Dendritic cell treated with granulocyte-macrophage colony-stimulating factor and Interleukin-4, amounts not matched to agents 40 ng/mL and 50 ng/mL, for 4 days (primary cell): ENCODE data around the gene SHISA8.

Source experiments
- H3K27ac Mint-ChIP-seq: one replicate; pipeline ENCODE4 v1.8.0; 2022; ENCODE audit warnings: mild to moderate bottlenecking, mixed read lengths
- H3K27me3 Mint-ChIP-seq: one replicate; pipeline ENCODE4 v1.8.0; 2022; ENCODE audit warnings: mild to moderate bottlenecking, mixed read lengths
- H3K36me3 Mint-ChIP-seq: one replicate; pipeline ENCODE4 v1.8.0; 2022; ENCODE audit warnings: low read depth, mixed read lengths
- H3K4me1 Mint-ChIP-seq: one replicate; pipeline ENCODE4 v1.8.0; 2022; ENCODE audit warnings: low read depth, mixed read lengths
- H3K4me3 Mint-ChIP-seq: one replicate; pipeline ENCODE4 v1.8.0; 2022; ENCODE audit warnings: mild to moderate bottlenecking, moderate library complexity, mixed read lengths
- H3K9me3 Mint-ChIP-seq: one replicate; pipeline ENCODE4 v1.8.0; 2022; ENCODE audit warnings: mixed read lengths
- intact Hi-C: fragments of 100-400 bp; cut with micrococcal nuclease; formaldehyde crosslinking; loops from one replicate; pipeline ENCODE4 v1.15.0; 2022

The SHISA8 gene

DNA sequence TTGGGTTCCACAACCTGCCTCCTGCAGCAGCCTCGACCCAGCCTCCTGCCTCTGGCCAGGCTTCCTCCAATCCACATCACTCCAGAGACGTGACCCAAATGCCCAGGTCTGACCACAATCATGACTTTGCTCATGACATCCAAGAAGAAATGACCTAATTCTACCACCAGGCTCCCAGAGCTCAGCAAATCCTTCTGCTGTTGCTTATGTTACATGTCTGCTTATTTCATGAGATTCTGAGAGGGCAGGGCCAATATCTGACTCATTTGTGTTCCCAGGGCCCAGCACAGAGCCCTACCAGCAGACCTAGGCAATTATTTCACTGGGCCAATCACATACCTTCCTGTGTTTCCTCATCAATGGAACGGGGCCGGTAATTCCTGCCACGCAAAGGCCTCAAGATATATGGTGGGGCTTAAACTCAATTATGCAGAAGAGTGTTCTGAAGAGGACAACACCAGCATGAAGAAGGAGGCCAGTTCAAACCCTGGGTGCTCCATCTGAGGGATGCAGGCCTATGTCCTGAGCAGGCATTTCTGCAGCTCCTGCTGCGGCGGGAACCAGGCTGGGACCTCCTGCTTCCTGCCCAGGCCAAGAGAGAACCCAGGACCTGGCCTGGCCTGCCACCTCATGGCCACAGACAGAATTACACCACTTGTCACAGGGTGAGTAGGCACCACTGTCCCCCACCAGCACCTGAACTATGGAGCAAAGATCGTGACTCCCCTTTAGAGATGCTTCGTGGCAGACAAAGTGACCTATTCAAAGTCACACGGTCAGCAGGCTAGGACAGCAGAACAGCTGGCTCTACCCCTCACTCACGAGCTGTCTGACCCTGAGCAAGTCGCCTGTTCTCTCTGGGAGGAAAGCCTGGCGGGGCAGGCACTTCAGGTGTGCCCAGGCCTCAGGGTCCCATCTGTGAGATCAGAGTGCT lies 26.2 kb upstream of the SHISA8 start:
- Mint-ChIP-seq H3K4me3 (no peak overlapping the region), H3K36me3 (no peaks in the 10 kb centered on the region), H3K27ac (no peak overlapping the region), H3K27me3 (peaks cover 5% of the 10 kb centered on the region), H3K4me1 (peaks cover 32% of the 10 kb centered on the region), H3K9me3 (no peaks in the 10 kb centered on the region)
- intact Hi-C loops: loop anchor here (1.0 to 2.0 kb wide), 4 partner anchors 108 to 244 kb away; partner anchors contain the start of gene SREBF2

DNA sequence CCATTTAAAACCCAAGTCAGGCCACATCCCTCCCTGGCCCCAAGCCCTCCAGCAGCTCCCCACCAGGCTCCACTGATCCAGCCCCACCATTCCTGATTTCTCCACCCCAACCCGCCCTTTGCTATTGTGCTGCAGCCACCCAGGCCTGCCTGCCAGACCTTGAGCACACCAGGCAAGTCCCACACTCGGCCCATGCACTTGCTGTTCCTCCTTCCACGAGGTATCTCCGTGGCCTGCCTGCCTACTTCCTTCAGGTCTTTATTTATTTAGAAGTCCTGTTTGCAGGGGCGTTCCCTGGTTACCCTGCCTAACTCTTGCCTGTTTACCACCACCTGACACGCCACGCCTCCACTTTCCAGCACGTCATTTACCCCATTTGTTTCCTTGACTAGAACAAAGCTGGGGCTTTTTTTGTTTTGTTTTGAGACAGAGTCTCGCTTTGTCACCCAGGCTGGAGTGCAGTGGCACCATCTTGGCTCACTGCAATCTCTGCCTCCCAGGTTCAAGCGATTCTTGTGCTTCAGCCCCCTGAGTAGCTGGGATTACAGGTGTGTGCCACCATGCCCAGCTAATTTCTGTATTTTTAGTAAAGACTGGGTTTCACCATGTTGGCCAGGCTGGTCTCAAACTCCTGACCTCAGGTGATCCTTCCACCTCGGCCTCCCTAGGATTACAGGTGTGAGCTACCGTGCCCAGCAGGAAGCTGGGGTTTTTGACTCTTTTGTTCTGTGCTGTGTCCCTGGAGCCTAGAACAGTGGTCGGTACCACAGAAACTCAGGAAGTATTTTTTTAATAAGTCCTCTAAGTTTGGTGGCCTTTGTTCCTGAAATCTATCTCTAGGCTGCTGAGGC lies 25.3 kb upstream of the SHISA8 start:
- Mint-ChIP-seq H3K27me3 (no peaks in the 10 kb centered on the region), H3K36me3 (no peaks in the 10 kb centered on the region), H3K27ac (peak overlapping the region; percentile 43), H3K4me3 (no peak overlapping the region), H3K9me3 (no peaks in the 10 kb centered on the region), H3K4me1 (peaks cover 25% of the 10 kb centered on the region)
- intact Hi-C loops: loop anchor here (2.0 kb wide), 2 partner anchors 107 to 243 kb away; partner anchors contain the start of gene SREBF2

- Mint-ChIP-seq H3K9me3 (no peaks in the 10 kb centered on the region), H3K4me1 (peaks cover 15% of the 10 kb centered on the region), H3K4me3 (no peak overlapping the region), H3K27ac (no peak overlapping the region), H3K27me3 (peaks cover 3% of the 10 kb centered on the region), H3K36me3 (no peaks in the 10 kb centered on the region)
- intact Hi-C loops: no loop called here
Measured at GRCh38 chr22:41936894-41937169, 22.0 kb upstream of the SHISA8 start.

DNA sequence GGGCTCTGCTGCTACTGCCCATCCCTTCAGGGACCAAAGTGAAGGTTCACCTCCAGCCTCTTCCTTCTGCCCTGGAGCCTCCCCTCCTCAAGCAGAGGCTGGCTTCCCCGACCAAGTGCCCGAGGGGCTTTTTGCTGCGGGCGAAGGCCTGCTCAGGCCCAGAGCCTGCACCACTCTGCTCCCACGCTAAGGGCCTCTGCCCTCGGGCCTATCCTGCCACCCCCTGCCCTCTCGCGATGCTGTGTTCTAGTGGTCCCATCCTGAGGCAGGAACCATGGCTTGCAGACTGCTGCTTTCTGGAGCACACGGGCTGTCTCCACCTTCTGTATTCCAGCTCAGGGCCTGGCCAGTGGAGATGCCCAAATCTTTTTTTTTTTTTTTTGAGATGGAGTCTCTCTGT lies 20.6 kb upstream of the SHISA8 start:
- intact Hi-C loops: no loop called here
- Mint-ChIP-seq H3K9me3 (no peaks in the 10 kb centered on the region), H3K36me3 (no peaks in the 10 kb centered on the region), H3K4me3 (no peak overlapping the region), H3K27ac (no peak overlapping the region), H3K27me3 (peaks cover 4% of the 10 kb centered on the region), H3K4me1 (peaks cover 8% of the 10 kb centered on the region)

DNA sequence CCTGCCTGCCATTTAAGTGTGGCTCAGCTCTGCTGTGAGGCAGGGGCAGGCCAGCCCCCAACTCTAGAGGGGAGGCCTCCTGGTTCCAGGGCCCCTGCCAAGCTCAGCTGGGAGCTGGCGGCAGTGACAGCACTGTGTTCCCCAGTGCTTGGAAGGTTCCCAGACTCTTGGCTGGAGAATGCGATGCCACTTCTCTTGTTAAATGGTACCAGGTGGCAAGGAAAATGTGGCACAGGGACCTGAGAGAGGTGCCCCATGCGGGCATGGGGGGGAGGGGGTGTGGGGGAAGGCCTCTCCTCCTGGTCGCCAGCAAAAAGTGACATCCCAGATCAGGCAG lies 20.1 kb upstream of the SHISA8 start:
- Mint-ChIP-seq H3K36me3 (no peaks in the 10 kb centered on the region), H3K9me3 (no peaks in the 10 kb centered on the region), H3K4me1 (peaks cover 3% of the 10 kb centered on the region), H3K27me3 (peaks cover 4% of the 10 kb centered on the region), H3K4me3 (no peak overlapping the region), H3K27ac (no peak overlapping the region)
- intact Hi-C loops: no loop called here

DNA sequence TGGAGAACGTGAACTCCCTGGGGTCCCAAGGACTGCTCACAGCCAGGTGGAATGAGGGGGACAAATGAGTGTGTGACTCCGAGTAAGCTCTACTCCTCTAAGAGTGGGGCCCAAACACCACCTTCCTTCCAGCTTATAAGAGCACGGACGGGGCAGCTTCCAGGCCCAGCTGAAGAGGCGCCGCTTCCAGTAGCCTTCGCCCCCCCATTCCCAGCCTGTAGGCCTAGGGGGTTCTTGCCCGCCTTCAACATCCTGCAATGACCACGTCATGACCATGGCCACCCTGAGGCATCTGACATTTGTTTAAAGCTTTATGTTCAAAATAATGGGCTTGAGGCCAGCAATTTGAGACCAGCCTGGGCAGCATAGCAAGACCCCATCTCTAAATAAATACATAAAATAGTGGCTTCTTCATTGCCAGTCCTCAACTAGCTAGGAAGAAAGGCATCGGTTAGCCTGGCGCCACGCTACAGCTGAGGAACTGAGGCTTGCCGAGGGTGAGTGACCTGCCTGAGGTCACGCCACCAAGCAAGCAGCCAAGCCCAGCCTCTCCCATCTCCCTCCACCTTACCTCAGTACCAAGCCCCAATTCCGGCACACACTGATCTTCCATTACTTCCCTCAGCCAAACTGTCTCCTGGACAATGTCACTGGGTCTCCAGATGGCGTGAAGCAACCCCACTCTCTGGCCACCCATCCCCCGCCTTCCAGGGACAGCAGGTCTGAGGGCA lies 19.6 kb upstream of the SHISA8 start:
- H3K27ac Mint-ChIP-seq: no peak overlapping the region
- no peaks in the 10 kb centered on the region for H3K9me3 Mint-ChIP-seq
- H3K4me1 Mint-ChIP-seq: peaks cover 2% of the 10 kb centered on the region
- H3K36me3 Mint-ChIP-seq: no peaks in the 10 kb centered on the region
- H3K27me3 Mint-ChIP-seq: peaks cover 6% of the 10 kb centered on the region
- intact Hi-C loops: no loop called here
- H3K4me3 Mint-ChIP-seq: no peak overlapping the region

GRCh38 chr22:41933411-41934177 lies 18.7 kb upstream of the SHISA8 start:
- no peaks in the 10 kb centered on the region for H3K36me3 Mint-ChIP-seq
- no peak overlapping the region for H3K4me3 Mint-ChIP-seq
- H3K9me3 Mint-ChIP-seq: no peaks in the 10 kb centered on the region
- peaks cover 15% of the 10 kb centered on the region for H3K27me3 Mint-ChIP-seq
- peaks cover 11% of the 10 kb centered on the region for H3K4me1 Mint-ChIP-seq
- no peak overlapping the region for H3K27ac Mint-ChIP-seq
- intact Hi-C loops: no loop called here

DNA sequence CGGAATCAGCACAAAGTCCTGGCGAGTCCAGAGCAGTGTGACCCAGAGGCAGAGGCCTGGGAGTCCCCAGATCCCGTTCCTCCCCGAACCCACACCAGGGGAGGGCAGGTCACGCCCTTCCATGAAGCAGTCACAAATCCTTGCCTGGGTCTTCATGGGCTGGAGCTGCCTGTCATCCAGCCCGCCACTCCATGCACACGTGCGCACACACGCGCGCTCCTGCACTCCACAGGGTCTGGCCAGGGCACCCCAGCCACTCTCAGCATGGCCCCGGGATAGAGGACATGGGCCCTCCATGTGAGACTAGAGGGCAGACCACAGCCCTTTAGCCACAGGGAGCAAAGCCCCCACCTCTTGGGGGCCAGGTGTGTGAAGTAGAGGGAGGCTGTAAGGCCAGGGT lies 17.5 kb upstream of the SHISA8 start:
- intact Hi-C loops: no loop called here
- Mint-ChIP-seq H3K27ac (no peak overlapping the region), H3K4me1 (peaks cover 12% of the 10 kb centered on the region), H3K27me3 (peaks cover 27% of the 10 kb centered on the region), H3K36me3 (no peaks in the 10 kb centered on the region), H3K4me3 (no peak overlapping the region), H3K9me3 (no peaks in the 10 kb centered on the region)

GRCh38 chr22:41931701-41932269 lies 16.9 kb upstream of the SHISA8 start:
- peaks cover 33% of the 10 kb centered on the region for H3K27me3 Mint-ChIP-seq
- H3K4me3 Mint-ChIP-seq: no peak overlapping the region
- no peaks in the 10 kb centered on the region for H3K9me3 Mint-ChIP-seq
- H3K27ac Mint-ChIP-seq: no peak overlapping the region
- peaks cover 12% of the 10 kb centered on the region for H3K4me1 Mint-ChIP-seq
- intact Hi-C loops: no loop called here
- no peaks in the 10 kb centered on the region for H3K36me3 Mint-ChIP-seq

DNA sequence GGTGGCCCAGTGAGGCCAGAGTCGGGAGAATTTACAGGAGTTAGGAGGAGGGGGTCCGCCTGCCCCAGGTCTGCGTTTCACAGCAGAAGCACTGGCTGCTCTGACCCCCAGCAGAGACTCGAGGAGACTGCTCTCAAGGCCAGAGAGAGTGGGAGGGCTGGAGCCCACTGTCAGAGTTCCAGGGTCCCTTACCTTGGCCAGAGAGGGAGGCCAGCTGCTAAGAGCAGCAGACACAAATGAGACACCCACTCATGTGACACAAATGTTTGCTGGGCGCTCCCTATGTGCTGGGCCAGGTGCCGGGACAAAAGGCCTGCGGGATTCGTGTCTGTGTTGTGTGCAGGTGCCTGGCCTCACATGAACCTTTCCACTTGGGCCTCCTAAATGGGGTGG lies 14.5 kb upstream of the SHISA8 start:
- peaks cover 19% of the 10 kb centered on the region for H3K4me1 Mint-ChIP-seq
- H3K27ac Mint-ChIP-seq: no peak overlapping the region
- H3K36me3 Mint-ChIP-seq: no peaks in the 10 kb centered on the region
- intact Hi-C loops: no loop called here
- H3K4me3 Mint-ChIP-seq: no peak overlapping the region
- peaks cover 46% of the 10 kb centered on the region for H3K27me3 Mint-ChIP-seq
- H3K9me3 Mint-ChIP-seq: no peaks in the 10 kb centered on the region

- H3K4me3 Mint-ChIP-seq: no peak overlapping the region
- H3K9me3 Mint-ChIP-seq: no peaks in the 10 kb centered on the region
- H3K27ac Mint-ChIP-seq: no peak overlapping the region
- intact Hi-C loops: no loop called here
- H3K4me1 Mint-ChIP-seq: peaks cover 19% of the 10 kb centered on the region
- H3K27me3 Mint-ChIP-seq: peaks cover 49% of the 10 kb centered on the region
- H3K36me3 Mint-ChIP-seq: no peaks in the 10 kb centered on the region
Measured at GRCh38 chr22:41928593-41929417, 13.9 kb upstream of the SHISA8 start.

DNA sequence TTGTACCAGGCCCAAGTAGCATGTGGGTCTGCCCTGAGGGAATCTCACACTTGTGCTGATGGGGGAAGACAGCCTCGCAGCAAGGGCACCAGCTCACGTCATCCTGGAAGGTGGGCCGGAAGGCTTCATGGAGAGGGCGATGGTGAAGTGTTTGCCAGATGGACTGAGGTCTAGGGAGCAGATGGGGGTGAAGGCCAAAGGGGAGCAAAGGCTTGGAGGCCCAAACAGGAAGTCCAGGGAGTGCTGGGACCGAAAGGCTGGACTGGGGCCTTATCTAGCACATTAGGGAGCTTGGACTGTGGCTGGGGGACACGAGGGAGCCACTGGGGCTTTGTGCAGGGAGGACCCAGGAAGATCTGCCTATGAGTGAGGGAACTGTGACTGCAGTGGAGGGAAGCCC lies 12.9 kb upstream of the SHISA8 start:
- H3K36me3 Mint-ChIP-seq: no peaks in the 10 kb centered on the region
- H3K4me3 Mint-ChIP-seq: no peak overlapping the region
- H3K4me1 Mint-ChIP-seq: peaks cover 19% of the 10 kb centered on the region
- peaks cover 57% of the 10 kb centered on the region for H3K27me3 Mint-ChIP-seq
- intact Hi-C loops: no loop called here
- H3K27ac Mint-ChIP-seq: no peak overlapping the region
- no peaks in the 10 kb centered on the region for H3K9me3 Mint-ChIP-seq
